ENCODE results near the gene HOXB3.

The HOXB3 gene

DNA sequence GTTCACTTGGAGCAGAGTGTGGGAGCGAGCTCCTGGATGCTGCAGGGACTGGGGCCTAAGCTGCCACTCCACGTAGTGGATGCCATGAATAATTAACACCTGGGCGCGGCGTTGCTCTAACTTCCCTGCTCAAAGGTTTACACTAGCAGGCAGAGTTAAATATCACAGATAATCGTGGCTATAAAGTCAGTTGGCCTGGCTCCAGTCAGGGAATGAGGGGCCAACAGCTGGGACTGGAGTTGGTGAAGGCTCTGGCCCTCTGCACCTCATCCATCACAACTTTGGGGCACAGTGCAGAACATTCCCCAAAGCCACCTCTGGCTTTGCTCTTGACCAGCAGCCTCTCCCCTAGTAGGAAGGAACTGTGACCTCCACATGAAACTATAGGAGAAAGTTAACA lies 22.8 kb downstream of the HOXB3 start:
- DNase-seq, result no peak

DNA sequence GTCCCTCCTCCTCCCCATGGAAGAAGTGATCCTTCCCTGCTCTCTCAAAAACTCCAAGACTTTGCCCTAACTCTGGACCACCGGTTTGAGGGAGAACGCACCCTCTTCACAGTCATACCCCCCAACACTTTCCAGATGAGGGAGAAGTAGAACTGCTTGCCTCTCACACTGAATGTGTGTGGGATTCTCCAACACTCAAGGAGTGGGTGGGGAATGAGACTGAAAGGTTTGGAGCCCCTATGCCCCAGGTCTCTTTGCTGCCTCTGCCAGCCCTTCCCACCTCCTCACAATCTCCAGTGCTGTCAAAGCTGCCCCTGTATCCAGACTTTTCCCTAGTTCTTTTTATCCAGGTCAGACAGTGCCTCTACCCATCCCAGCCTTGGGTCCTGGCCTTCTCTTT lies 23.3 kb downstream of the HOXB3 start:
- no peak for DNase-seq

DNA sequence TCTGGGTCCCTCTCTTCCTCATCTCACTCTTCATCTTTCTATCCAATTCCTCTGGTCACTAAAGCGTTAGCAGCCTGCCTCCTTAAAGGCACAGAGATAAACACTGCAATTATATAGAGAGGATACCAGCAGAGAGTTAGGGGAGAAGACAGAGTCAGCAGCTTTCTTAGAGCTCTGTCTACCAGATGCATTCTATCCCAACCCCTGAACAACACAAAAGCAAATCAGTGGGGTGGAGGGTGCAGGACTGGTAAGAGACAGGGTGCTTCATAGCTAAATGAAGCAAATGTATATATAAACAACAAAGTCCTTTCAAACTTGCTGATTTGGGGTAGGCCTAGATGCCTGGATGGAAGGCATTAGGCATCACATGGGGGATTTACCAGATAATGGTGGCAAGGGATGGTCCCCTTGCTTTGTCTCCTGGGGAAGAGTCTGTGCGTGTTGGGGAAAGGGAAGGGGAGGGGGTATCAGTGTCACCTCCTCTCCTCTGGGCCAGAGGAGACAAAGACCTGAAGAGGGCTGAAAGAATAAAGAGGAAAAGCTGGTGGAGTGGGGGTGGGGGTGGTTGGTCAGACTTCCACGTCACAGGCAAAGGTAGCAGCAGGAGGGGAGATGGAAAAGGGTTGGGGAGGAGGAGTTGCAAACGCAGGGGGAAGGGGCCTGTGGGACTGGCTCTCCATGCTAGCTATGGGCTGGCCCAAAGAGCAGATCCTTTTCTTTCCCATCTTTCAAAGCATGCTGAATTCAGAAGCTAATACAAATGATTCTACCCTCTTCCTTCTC lies 23.9 kb downstream of the HOXB3 start:
- no peak for DNase-seq

DNA sequence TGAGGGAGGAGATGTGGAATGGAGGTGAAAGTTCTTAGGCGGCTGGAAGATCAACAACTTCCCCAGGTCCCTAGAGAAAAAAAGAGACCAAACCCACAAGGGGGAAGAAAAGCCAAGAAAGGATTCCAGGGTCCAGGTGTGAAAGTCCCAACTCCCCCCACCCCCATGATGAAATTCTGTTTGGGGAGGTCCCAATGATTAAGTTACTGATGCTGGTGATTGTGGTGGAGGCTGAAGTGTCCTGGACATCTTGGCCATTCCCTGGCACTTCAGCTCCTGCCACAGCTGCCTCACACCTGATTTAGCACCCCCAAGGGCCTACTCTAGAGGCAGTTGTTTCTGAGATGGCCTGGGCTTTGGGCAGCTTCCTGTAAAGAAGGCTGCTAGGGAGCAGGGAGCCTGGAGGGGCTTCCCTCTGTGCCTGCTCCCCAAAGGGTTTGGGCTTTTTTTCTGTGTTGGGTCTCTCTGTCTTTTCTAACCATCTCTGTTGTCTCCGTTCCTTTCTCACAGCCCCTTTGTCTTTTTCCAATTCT lies 25.0 kb downstream of the HOXB3 start:
- no peak for DNase-seq

DNA sequence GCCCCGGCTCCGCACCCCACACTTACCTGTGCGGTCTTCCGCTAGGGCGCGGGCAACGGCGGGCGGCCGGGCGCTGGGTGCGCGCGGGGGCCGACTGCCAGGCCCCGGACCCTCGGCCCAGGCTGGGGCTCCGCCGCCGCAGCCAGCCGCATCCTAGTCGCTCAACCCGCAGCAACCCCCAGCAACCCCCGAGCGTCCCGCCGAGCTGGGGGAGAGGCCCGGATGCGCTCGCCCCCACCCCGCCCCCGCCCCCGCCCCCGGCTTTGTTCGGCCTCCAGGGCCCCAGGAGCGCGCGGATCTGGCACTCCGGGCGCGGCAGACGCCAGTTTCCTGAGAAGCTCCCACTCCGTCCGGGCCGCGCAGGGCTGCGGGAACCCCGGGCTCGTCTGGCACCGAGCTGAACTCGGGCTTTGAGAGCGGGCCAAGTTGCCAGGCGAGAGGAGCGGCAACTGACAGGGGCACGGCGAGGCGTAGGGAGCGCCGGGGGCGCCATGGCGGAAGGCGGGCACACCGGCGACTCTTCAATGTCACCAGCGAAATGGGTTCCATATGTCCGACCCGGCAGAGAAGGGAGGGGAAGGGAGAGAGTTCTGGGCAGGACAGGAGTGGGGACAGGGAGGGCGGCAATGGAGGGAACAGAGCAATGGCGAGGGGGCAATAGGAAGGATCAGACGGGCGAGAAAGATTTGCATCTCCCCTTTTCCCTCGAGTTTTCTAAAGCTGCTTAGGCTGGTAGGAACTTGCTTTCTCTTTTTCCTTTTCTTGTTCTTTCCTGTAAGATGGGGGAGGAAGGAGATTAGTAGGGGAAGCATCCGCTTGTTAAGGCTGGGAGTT lies 25.6 kb downstream of the HOXB3 start:
- DNase-seq, result no peak

DNA sequence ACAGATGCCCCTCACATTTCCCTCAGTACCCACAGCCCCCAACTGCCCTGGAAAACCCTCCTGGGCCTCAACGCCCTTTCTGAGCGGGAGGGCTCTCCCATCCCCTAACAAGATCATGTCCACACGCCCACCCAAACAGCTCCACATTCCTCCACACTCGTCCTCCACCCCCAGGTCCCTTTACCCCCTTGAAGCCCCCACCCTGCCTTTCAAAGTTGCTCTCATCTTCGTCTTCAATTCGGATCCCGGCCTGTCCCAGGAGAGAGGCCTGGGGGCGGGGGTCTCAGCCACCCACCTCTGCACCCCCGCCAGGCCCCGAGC lies 26.2 kb downstream of the HOXB3 start:
- DNase-seq, result no peak

DNA sequence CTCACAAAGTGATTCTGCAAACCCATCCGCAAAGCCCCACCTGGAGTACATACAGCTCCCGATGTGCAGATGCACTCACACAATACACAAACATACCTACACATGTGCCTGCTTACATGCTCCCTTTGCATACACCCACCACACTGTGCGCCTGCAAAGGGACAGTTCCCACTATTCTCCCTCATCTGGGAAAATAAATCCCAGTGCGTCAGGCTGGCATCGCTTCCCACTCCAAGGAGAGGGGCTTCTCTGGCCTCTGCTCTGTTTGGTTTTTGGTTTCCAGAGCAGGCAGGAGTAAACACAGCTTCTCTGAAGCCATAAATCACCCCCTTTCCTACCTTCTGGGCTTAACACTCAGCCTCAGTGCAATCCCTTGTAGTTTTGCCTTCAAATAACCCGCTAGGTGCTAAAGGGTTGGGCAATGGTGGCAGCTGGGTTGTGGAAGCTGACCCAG lies 26.6 kb downstream of the HOXB3 start:
- no peak for DNase-seq

DNA sequence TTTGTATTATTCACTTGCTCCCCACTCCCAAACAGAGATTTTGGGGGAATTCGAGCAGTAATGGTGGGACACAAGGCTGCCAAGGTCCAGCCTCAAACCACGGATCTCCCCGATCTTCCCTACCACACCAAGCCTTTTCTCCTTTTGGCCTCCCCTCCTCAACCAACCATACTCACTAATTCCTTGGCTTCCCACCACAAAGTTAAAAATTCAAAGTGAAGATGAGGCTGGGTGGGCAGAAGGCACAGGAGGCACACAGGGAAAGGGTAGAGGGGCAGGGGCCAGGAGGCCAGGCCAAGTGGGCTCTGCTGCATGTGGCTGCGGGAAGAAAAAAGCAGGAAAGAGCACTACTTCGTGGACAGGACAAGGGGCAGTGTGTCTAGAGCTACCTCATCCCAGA lies 27.1 kb downstream of the HOXB3 start:
- no peak for DNase-seq

DNA sequence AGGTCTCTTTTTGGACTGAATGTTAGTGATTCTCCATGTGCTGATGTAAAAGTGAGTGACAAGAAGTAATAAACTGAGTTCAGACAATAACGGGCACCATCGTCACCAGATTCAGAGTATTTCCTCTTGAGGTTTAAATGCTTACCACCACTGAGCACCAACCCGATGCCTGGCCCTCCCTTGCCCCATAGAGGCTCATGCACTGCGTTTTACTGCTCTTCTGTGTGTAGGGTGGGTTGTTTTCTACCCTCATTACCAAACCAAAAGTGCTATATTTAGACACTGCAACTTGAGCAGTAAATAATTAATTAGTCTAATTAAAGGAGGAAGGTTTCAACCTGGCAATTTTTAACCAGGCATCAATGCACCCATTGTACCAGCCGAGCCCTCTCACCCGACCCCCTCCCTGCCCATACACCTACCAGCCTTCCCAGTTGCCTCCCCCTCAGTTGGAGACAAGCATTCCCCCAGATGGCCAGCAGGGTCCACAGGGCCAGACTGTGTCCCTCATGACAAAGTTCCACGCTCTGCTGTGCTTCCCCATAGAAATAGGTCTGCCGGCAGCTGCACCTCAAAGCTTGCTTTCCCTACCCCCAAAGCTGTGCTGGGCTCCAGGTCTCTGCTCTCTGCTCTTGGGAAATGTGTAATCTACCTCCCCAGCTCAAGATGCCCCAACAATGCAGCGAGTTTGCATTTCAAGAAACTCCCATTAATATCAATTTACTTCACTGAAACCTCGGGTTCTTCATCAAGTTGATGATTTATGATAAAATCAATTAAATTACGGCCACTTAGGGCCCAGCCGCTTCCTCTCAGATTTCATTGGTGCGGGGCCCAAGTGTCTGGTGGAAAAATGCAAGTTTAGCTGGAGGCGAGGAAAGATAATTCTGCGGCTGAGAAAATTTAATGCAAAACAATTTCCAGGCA lies 27.9 kb downstream of the HOXB3 start:
- DNase-seq, result no peak

DNA sequence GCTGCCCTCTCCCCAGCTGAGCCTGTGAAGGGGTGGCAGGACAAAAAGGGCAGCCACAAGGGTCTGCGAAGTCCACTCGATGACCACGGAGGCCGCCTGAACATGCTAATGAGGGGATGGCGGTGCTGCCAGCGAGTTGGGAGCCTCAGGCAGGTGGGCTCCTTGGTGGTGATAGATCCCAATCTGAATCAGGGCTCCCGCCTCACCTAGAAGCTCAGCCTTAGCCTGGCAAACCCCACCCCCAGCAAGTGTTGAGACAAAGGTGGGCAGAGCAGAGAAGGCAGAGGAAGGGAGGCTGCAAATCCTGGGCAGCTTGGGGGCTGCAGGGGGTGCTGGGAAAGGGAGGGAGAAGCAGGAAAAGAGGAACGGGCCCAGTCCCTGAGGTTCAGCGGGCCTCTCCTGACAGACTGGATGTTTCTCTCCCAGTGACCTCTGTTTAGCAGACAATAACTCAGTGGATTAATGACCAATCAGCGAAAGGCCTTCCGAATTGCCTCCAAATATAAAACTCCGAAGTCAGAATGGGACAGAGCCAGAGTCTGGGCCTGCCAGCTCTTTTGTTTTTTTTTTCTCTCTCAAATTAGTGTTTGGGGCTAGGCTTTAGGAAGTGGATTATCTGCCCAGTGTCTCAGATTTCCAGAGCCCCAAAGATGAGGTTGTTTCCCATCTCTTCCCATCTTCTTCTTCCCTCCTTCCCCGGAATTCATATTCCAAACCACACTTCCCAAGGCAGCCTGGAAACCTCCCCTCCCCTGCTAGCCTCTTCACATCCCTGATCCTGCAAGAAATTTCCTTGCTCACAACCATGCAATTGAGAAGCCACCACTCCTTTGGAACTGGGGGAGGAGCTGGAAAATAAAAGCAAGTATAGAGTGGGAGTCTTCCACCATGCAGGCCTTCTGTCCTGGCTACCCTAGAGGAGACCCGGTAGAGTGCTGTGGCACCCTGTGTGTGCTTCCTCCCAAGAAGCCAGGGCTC lies 29.9 kb downstream of the HOXB3 start:
- DNase-seq, result no peak

DNA sequence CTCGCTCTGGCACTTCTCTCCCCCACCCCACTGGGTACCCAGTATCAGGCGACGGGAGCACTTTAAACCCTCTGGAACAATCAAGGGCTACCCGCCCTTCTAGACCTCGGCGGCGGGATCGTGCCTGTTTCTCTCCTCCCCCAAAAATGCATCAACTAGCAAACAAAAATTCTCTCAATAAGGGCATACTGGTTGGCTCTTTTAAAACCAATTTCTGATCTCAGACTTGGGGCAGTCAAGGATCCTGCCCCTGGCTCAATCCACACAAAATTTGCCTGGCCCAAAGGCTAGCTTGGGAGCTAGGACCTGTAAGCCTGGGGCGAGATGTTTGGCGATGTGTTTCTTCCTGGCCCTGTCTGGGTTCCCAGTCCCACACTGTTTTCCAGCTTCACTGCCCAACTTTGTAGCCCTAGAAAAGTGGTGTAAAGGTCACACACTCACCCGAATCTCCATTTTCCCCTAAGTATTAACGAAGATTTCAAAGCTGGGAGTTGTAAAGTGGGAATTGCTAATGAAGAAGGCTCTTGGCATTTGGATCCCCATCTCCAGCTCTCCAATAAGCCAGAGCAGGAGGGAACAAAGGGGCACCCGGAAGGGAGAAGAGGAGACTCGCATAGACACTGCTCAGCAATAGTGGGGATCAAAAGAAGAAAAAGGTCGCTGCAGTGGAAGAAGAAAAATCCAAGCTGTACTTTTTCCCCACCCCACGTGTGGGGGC lies 30.8 kb downstream of the HOXB3 start:
- DNase-seq, result no peak

DNA sequence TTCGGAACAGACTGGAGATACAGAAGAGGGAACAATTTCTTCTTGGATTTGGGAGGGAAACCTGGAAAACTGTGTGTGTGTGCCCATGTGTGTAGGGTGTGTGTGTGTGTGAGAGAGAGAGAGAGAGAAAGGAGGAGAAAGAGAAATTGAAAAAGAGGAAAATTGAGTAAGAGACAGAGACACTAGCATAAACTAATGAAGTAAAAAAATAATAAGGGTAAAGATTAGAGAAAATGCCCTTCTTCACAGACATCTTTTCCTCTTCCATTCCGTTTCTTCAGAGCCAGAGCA lies 31.3 kb downstream of the HOXB3 start:
- DNase-seq, result no peak

DNA sequence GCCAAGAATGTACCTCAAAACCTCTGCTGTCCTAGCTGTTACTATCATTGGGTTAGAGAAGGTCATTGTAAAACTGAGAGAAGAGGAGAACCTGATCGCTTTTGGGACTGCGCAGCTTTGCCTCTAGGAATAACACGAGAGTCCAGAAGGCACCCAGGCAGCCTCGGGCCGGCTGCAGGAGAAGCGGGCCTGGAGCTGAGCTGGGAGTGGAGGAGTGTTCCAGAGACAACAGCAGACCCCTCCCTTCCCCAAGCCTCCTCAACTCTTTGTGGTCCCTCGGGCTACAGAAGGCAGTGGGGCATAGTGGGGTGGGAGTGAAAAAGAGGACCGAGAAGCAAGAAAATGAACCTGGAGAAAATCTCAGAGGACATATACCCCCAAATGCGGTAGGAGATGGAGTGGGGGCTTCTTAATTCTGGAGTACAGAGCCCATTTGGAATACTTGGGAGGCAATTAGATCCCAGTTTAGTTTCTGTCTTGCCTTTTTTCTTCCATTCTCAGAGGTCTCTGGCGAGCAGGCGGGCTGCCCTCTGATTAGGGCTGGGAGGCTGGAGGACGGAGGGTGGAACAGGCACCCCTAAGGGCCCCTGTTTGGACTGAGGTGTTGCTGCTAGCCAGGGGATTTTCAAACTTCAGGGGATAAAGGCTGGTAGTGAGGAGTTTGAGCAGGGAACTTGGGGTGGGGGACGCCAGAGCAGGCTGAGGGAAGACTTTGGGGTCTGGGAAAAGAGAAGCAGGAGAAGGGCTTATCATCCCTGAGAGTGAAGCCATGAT lies 31.8 kb downstream of the HOXB3 start:
- no peak for DNase-seq

DNA sequence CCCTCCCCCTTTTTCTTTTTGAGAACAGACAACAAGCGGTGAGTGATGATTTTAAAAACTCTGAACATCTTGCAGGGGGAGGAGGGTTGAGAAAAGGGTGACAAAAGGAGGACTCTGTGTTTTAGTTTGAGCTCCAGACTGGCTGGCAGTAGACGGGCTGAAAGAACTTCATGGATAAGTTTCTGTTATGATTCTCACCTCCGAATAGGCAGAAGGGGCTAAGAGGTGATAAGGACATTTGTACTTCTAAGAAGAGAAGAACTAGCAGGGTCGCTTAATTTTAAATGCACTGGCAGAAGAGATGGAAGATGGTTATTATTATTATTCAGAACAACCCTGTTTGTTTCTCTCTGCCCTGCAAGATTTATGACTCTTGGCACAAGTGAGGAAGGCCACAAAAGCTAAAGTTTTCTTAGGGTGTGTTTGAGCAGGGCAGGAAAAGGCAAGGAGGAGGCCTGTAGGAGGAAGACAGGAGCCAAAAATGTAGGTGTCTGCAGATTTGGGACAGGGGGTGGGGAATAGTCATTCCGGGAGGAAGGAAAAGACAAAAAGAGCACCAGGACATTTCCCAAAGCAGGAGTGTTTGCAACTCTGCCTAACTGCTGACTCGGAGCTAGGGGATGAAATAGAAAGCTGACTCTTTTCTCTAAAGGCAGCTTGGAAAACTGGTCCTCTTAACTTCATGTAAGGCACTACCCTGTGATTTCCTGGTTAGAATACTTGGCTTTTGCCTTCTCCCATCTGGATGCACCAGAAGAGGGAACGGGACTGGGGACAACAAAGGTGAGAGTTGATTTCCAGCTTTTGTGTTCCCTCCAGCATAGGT lies 33.3 kb downstream of the HOXB3 start:
- DNase-seq, result no peak

DNA sequence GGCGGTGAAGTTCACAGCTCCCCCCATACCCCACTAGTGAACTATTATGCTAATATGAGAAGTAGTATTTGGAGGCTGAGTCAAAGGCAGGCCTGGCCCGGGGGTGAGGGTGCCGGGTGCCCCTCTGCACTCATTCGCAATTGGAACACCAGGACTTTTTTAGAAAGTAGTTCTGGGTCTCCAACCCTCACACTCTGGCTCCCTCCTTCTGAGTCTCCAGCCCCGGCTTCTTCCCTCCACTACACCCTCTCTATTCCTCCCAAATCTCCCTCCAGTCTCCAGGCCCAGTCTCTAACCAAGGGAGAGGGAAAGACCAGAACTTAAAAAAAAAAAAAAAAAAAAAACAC lies 33.8 kb downstream of the HOXB3 start:
- DNase-seq, result no peak

DNA sequence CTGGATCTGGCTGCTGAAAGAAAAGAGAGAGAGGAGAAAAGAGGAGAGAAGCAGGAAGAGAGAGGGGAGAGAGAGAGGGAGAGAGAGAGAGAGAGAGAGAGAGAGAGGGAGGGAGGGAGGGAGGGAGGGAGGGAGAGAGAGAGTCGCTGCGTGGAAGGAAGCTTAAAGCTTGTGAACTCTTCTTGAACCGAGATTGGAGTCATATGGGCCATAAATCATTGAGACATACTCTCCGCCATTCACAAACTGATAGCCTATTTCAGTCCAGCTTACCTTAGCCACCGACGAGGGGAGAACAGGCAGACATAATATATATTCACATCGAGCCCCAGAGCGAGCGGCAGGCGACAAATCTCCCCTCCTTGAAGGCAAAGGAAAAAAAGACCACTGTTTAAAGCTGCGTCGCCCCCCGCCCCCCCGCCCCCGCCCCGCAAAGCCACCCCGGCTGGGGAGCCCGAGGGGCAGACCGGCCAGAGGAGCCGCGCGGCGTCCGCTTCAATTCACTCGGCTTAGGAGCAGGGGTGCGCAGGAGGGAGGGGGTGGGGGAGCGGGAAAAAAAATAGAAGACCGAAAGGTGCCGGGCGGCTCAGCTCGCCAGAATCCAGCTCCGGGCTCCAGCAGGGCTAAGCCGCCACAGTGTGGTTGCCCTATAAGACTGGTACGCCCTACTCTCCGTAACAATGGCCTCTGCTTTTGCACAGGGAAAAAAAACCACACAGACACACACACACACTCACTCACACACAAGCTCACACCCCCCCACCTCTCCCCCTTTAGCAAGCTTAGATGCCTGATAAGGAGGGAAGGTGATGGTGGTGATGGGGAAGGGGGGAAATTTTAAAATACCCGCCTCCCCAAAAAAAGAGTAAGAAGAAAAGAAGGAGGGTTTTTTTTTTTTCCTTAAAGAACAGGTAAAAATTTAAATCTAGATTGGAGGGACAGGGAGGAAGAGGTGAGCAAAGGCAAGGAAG lies 34.5 kb downstream of the HOXB3 start:
- peak; percentile 79 for DNase-seq

DNA sequence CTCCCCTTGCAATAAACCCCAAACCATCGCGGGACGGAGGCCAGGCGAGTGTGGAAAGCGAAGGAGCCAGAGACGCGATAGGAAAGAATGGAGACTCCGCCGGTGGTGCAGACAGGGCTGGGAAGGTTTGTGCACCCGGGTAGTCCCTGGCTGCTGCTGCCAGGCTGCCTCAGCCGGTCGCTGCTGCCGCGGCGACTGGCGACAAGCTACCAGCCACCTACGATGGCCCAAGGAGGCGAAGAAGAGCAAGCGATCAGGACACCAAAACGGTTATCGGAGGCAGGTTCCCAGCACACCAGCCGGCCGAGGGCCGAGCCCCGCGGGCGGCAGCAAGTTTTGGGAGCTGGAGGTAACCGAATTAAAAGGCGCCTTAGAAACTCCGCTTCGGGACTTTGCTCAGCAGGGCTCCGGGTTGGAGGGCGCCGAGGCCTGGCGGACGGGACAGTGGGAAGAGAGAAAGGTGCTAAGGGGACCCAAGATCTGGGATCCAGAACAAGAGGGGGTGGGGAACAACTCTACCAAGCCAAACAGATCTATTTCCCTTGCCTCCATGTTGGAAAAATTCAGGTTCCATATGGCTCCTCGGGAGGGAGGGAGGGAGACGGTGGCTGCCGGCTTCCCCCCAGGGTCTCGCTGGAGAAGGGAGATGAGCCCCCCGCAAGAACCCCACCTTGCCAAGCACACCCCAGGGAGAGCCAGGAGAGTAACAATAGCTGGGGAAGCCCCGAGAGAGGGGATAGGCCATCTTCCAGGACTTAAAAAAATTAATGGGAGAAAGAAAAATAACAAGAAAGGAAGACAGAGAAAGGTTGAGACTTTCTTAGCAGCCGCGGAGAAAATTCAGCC lies 35.4 kb downstream of the HOXB3 start:
- DNase-seq, result no peak

DNA sequence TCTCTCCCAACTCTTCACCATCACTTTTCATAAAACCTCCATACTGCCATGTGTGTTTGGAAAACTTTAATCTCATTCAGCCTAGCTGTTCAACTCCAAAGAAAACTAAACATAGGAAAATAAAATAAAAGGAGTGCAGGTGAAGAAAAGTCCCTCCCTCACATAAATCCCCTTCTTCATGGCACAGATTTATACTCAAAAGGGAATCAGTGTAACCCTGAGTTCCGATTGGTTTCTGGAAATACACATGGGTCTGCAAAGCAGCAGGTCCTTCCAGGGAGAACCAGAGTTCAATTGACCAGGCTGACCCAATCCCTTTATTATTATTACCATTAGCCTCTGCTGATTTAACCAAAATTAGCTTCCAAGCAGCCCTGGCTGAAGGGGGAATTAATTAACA lies 36.2 kb downstream of the HOXB3 start:
- DNase-seq, result no peak
